ENCODE results near the gene CUX1. TPM values are rescaled to one million over a fixed set of nuclear protein-coding genes. Genes with fewer than 3 reads are reported as not detected.

CUX1 gene
- total and polyA plus RNA-seq, 2 of the 13 experiments (the other 11 are each of a cell fraction or from before 2014, with no cell fraction given), result 13.7 to 14.9 TPM

GRCh38 chr7:102272075-102272916 lies 454.9 kb downstream of the CUX1 start (continued):
- no peak for TF ChIP-seq RERE (CRISPR knock-in tag; IDR thresholded peaks at IDR 0.05; ENCODE audit: low read depth)
- no peak for TF ChIP-seq ZNF547 (CRISPR knock-in tag; IDR thresholded peaks at IDR 0.05)
- no peak for TF ChIP-seq ZNF75D (CRISPR knock-in tag; IDR thresholded peaks at IDR 0.05; ENCODE audit: borderline replicate concordance)
- no peak for TF ChIP-seq NCOA1 (CRISPR knock-in tag; IDR thresholded peaks at IDR 0.05)
- TF ChIP-seq PBX3 (CRISPR knock-in tag; IDR thresholded peaks at IDR 0.05; ENCODE audit: borderline replicate concordance), result no peak
- no peak for TF ChIP-seq NRL (CRISPR knock-in tag; IDR thresholded peaks at IDR 0.05; ENCODE audit: borderline replicate concordance)
- TF ChIP-seq ZNF720 (CRISPR knock-in tag; IDR thresholded peaks at IDR 0.05), result no peak
- no peak for TF ChIP-seq HOXA7 (CRISPR knock-in tag; IDR thresholded peaks at IDR 0.05)
- peak; percentile 98 for TF ChIP-seq HIC2 (CRISPR knock-in tag; IDR thresholded peaks at IDR 0.05; ENCODE audit: low read depth)
- no peak for TF ChIP-seq ZNF101 (CRISPR knock-in tag; IDR thresholded peaks at IDR 0.05; ENCODE audit: borderline replicate concordance, low read depth)
- no peak for TF ChIP-seq CCDC6 (CRISPR knock-in tag; IDR thresholded peaks at IDR 0.05)
- TF ChIP-seq ELF3 (CRISPR knock-in tag; IDR thresholded peaks at IDR 0.05), result 0 out of 2 replicates have a peak, but pooled peaks have one; percentile 23
- TF ChIP-seq ETV6 (CRISPR knock-in tag; conservative IDR thresholded peaks at IDR 0.05), result no peak
- TF ChIP-seq MXI1 (IDR thresholded peaks at IDR 0.05; ENCODE audit: borderline replicate concordance, low read depth, low read length), result 0 out of 3 replicates have a peak, but pooled peaks have one; percentile 17
- no peak for TF ChIP-seq ZNF207 (IDR thresholded peaks at IDR 0.05; ENCODE audit: borderline replicate concordance)
- TF ChIP-seq ZNF672 (CRISPR knock-in tag; IDR thresholded peaks at IDR 0.05), result no peak
- TF ChIP-seq ZGPAT (CRISPR knock-in tag; IDR thresholded peaks at IDR 0.05), result peak; percentile 37; the same call in 1 of the 2 replicates
- no peak for TF ChIP-seq FOXO1 (CRISPR knock-in tag; IDR thresholded peaks at IDR 0.05)
